OCI-LY1 (cell line): ENCODE measurements around the gene ITIH4.

Experiments used
- H2AFZ ChIP-seq: fragments of 200-600 bp; sonication (generic), shearing (Covaris generic); 2 replicates; pipeline ENCODE4 v1.6.0; 2014; ENCODE audit warnings: antibody characterized with exemption, mild to moderate bottlenecking, low read length
- H3F3A ChIP-seq: fragments of 200-600 bp; sonication (generic), shearing (Covaris generic); 2 replicates; pipeline ENCODE4 v1.6.0; 2014; ENCODE audit warnings: mild to moderate bottlenecking, antibody characterized with exemption, low read length, moderate library complexity; ENCODE audit not compliant: insufficient read depth
- H3K27ac ChIP-seq: fragments of 200-600 bp; sonication (generic); 2 replicates; pipeline ENCODE4 v1.5.1; 2014; ENCODE audit warnings: low read length, mixed run types, mild to moderate bottlenecking, low read depth; ENCODE audit not compliant: poor library complexity, severe bottlenecking
- H3K27me3 ChIP-seq: fragments of 200-600 bp; sonication (generic); 2 replicates; pipeline ENCODE4 v1.6.0; 2014; ENCODE audit warnings: antibody characterized with exemption, mild to moderate bottlenecking, low read length, moderate library complexity; ENCODE audit not compliant: insufficient read depth
- H3K36me3 ChIP-seq: fragments of 200-600 bp; sonication (generic); 2 replicates; pipeline ENCODE4 v1.6.1; 2014; ENCODE audit warnings: mild to moderate bottlenecking, antibody characterized with exemption, low read length, moderate library complexity, mixed read lengths; ENCODE audit not compliant: insufficient read depth
- H3K4me1 ChIP-seq: fragments of 200-600 bp; sonication (generic); 2 replicates; pipeline ENCODE4 v1.5.1; 2014; ENCODE audit warnings: mild to moderate bottlenecking, low read length, moderate library complexity; ENCODE audit not compliant: insufficient read depth, severe bottlenecking
- H3K4me2 ChIP-seq: fragments of 200-600 bp; sonication (generic), shearing (Covaris generic); 2 replicates; pipeline ENCODE4 v1.6.1; 2014; ENCODE audit warnings: low read length
- H3K4me3 ChIP-seq: fragments of 200-600 bp; sonication (generic); 2 replicates; pipeline ENCODE4 v1.5.1; 2014; ENCODE audit warnings: low read length, low read depth, mild to moderate bottlenecking, mixed read lengths; ENCODE audit not compliant: poor library complexity, severe bottlenecking
- H3K79me2 ChIP-seq: fragments of 200-600 bp; shearing (Covaris generic); 2 replicates; pipeline ENCODE4 v1.6.1; 2016; ENCODE audit warnings: mixed run types, low read length, mixed read lengths; ENCODE audit not compliant: insufficient read depth
- H3K9ac ChIP-seq: fragments of 200-600 bp; sonication (generic), shearing (Covaris generic); 2 replicates; pipeline ENCODE4 v1.6.1; 2014; ENCODE audit warnings: mild to moderate bottlenecking, low read length, mixed read lengths
- H3K9me2 ChIP-seq: fragments of 200-600 bp; sonication (generic), shearing (Covaris generic); 2 replicates; pipeline ENCODE4 v1.6.1; 2014; ENCODE audit warnings: low read depth, mild to moderate bottlenecking, low read length, mixed read lengths
- H3K9me3 ChIP-seq: fragments of 200-600 bp; shearing (Covaris generic); 2 replicates; pipeline ENCODE4 v1.6.1; 2014; ENCODE audit warnings: low read length, mixed read lengths
- H4K20me1 ChIP-seq: fragments of 200-600 bp; sonication (generic), shearing (Covaris generic); 2 replicates; pipeline ENCODE4 v1.6.0; 2016; ENCODE audit warnings: mild to moderate bottlenecking, low read length; ENCODE audit not compliant: insufficient read depth
- CTCF ChIP-seq: fragments of 200-600 bp; sonication (generic), shearing (Covaris generic); IDR thresholded peaks from 2 replicates; pipeline ENCODE4 v1.5.1; 2017; ENCODE audit warnings: mild to moderate bottlenecking, antibody characterized with exemption, low read length, moderate library complexity, mixed read lengths
- EZH2 ChIP-seq: fragments of 200-600 bp; sonication (generic), shearing (Covaris generic); IDR thresholded peaks from 2 replicates; pipeline ENCODE4 v1.8.0; 2017; ENCODE audit warnings: borderline replicate concordance, mixed run types, mild to moderate bottlenecking, antibody characterized with exemption, low read length, moderate library complexity, mixed read lengths

The ITIH4 gene

DNA sequence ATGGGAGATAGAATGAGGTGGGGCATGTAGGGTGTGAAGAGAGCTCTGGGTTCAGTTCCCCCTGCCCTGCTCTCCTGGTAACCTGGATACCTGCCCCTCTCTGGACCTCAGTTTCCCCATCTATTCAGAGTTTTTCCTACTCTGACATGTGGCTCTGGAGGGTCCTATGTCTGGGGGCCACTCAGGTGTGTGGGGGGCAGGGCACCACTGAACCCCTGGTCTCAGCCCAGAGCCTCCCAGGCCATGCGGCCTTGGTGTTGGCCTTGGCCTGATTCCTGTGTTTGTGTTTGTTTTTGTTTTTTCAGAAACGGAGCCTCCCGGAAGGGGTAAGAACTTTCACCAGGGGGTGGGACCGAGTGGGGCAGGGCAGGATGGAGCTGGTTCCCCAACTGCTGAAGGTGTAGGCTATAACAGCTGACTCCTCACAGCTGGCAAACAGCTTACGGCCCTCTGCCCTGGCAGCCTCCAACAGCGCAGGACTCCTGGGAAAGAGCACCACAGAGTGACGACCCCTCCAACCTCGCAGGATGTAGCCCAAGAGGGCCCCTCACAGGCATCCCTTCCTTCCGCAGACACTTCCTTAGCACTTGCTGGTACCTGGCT, 35.1 kb downstream of the ITIH4 start:
- TF ChIP-seq EZH2 (no peak), CTCF (no peak)
- Histone ChIP-seq H3K9me2 (no peaks in the 10 kb centered on the region), H3K27me3 (no peaks in the 10 kb centered on the region; the same call in 1 of the 2 replicates), H3K4me2 (no peak overlapping the region), H3K27ac (no peak overlapping the region), H3K4me1 (no peaks in the 10 kb centered on the region), H4K20me1 (no peaks in the 10 kb centered on the region), H3F3A (no peaks in the 10 kb centered on the region), H3K9ac (no peak overlapping the region), H3K36me3 (no peaks in the 10 kb centered on the region), H2AFZ (no peak overlapping the region), H3K4me3 (no peak overlapping the region), H3K9me3 (no peaks in the 10 kb centered on the region), H3K79me2 (no peaks in the 10 kb centered on the region)

- no peak within 1 kb of the TSS for H3K4me2 ChIP-seq
- no peaks in the 10 kb centered on the region for H3F3A ChIP-seq
- TF ChIP-seq EZH2 = no peak
- no peak for TF ChIP-seq CTCF
- H4K20me1 ChIP-seq = no peaks in the 10 kb centered on the region
- no peaks in the 10 kb centered on the region for H3K36me3 ChIP-seq
- H3K9me2 ChIP-seq = no peaks in the 10 kb centered on the region
- H3K27ac ChIP-seq = no peak within 1 kb of the TSS
- no peaks in the 10 kb centered on the region; the same call in 1 of the 2 replicates for H3K27me3 ChIP-seq
- H3K9ac ChIP-seq = no peak within 1 kb of the TSS
- no peaks in the 10 kb centered on the region for H3K4me1 ChIP-seq
- no peaks in the 10 kb centered on the region for H3K79me2 ChIP-seq
- no peaks in the 10 kb centered on the region for H3K9me3 ChIP-seq
- H2AFZ ChIP-seq = no peak within 1 kb of the TSS
- no peak within 1 kb of the TSS for H3K4me3 ChIP-seq
These were observed 35.8 kb downstream of the ITIH4 start, which contains the start of gene ITIH3 for GRCh38 chr3:52794612-52795099. ITIH3 (plus strand) TSS chr3:52794796; CDS start chr3:52794804, 8 bp downstream.

DNA sequence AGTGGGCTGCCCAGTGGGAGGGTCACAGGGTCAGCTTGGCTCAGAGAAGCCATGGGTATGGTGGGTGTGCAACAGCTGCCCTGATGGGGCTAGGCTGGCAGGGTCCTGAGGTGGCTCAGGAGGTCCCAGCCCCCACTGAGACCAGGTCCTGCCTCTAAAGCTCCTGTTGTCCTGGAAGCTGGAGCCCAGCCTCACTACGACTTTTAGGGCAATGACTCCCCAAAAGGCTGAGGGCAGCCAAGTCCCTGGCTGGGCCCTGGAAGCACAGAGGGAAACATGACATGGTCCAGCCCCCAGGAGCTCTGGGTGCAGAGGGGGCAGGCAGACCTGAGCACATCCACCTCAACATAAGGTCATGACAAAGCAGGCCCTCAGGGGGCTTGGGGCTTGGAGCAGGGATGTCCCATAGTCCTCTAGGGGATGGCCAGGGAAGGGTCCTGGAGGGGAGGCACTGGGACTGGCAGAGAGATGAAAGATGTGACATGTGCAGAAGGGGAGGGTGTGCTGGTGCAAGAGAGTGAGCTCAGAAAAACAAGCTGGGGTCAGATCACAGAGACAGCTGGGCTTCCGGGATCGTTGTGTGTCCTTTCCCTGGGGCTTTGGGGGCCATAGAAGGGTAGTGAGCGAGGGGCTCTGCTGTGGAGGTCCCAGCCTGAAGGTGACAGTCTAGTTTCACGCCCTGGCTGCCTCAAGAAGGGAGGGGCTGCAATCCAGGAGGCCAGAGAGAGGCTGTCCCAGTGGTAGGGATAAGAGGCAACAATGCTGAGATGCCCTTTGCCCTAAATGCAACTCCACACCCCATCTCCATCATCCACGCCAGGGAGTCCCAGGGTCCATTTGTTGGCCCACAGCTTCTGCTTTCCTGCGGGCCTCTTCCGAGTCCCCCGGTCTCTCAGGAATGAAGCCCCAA, 36.5 kb downstream of the ITIH4 start:
- Histone ChIP-seq H3K4me3 (no peak overlapping the region), H3K27me3 (no peaks in the 10 kb centered on the region; the same call in 1 of the 2 replicates), H3K36me3 (no peaks in the 10 kb centered on the region), H3K9me3 (no peaks in the 10 kb centered on the region), H3K27ac (no peak overlapping the region), H3K4me2 (no peak overlapping the region), H3K9ac (no peak overlapping the region), H3K79me2 (no peaks in the 10 kb centered on the region), H2AFZ (no peak overlapping the region), H3K4me1 (no peaks in the 10 kb centered on the region), H4K20me1 (no peaks in the 10 kb centered on the region), H3F3A (no peaks in the 10 kb centered on the region), H3K9me2 (no peaks in the 10 kb centered on the region)
- TF ChIP-seq CTCF = no peak
- no peak for TF ChIP-seq EZH2
